Endothelial cell (in vitro differentiated cells): ENCODE results near the gene GMNC. TPM values are rescaled to one million over a fixed set of nuclear protein-coding genes. Genes with fewer than 3 reads are reported as not detected.

Experiments used
- DNase-seq: peaks from one replicate; pipeline ENCODE4 v3.0.0; 2021; ENCODE audit warnings: low spot score
- H3K27ac Mint-ChIP-seq: one replicate; pipeline ENCODE4 v1.8.0; 2021; ENCODE audit warnings: mixed read lengths, inconsistent platforms; ENCODE audit not compliant: unreplicated experiment
- H3K27me3 Mint-ChIP-seq: one replicate; pipeline ENCODE4 v1.8.0; 2021; ENCODE audit warnings: mild to moderate bottlenecking, moderate library complexity, mixed read lengths, inconsistent platforms; ENCODE audit not compliant: unreplicated experiment
- H3K36me3 Mint-ChIP-seq: one replicate; pipeline ENCODE4 v1.8.0; 2021; ENCODE audit warnings: mild to moderate bottlenecking, low read depth, mixed read lengths, inconsistent platforms; ENCODE audit not compliant: unreplicated experiment
- H3K4me1 Mint-ChIP-seq: one replicate; pipeline ENCODE4 v1.8.0; 2021; ENCODE audit warnings: mild to moderate bottlenecking, mixed read lengths, inconsistent platforms; ENCODE audit not compliant: unreplicated experiment
- H3K4me3 Mint-ChIP-seq: one replicate; pipeline ENCODE4 v1.8.0; 2021; ENCODE audit warnings: mild to moderate bottlenecking, mixed read lengths, inconsistent platforms; ENCODE audit not compliant: unreplicated experiment
- H3K9me3 Mint-ChIP-seq: one replicate; pipeline ENCODE4 v1.8.0; 2021; ENCODE audit warnings: mixed read lengths, inconsistent platforms; ENCODE audit not compliant: unreplicated experiment
- total RNA-seq: library from RNA; stranded (reverse); fragmentation: NEBNext Ultra II Directional; extraction: Animal tissue kit (Norgen Biotek cat#: 25700); gene quantifications from one replicate; pipeline ENCODE4 v1.2.1, GENCODE V29; 2021; ENCODE audit not compliant: unreplicated experiment
- TF ChIP-seq, protein P1 (sequence below): fragments of 200-600 bp; sonication (generic); IDR thresholded peaks from one replicate; pipeline ENCODE4 v1.5.0; 2021; ENCODE audit warnings: antibody characterized with exemption; ENCODE audit not compliant: unreplicated experiment

Gene GMNC
- total RNA-seq, 1 donor from 2014 or later, result not detected

DNA sequence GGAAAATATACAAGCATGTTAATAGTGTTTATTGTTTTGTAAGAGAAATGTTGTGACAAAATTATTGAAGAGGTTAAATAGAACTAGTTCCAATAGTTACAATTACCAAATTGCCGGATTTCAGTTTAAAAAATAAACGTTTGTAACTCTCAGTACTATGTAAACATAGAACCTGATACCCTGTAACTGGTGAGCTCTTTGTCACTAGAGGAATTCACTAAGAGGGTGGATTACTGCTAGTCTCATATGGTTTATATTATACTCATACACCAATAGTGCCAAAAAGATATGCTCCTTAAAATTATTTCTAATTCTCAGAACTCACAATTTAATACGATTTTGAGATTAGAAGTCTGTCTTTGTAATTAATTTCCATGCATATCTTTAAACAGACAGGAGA lies 7.6 kb upstream of the GMNC start:
- Mint-ChIP-seq H3K4me3 (no peak overlapping the region), H3K27me3 (no peaks in the 10 kb centered on the region), H3K27ac (no peak overlapping the region), H3K9me3 (no peaks in the 10 kb centered on the region), H3K36me3 (no peaks in the 10 kb centered on the region), H3K4me1 (no peaks in the 10 kb centered on the region)
- DNase-seq, result no peak
- TF ChIP-seq, protein P1, sequence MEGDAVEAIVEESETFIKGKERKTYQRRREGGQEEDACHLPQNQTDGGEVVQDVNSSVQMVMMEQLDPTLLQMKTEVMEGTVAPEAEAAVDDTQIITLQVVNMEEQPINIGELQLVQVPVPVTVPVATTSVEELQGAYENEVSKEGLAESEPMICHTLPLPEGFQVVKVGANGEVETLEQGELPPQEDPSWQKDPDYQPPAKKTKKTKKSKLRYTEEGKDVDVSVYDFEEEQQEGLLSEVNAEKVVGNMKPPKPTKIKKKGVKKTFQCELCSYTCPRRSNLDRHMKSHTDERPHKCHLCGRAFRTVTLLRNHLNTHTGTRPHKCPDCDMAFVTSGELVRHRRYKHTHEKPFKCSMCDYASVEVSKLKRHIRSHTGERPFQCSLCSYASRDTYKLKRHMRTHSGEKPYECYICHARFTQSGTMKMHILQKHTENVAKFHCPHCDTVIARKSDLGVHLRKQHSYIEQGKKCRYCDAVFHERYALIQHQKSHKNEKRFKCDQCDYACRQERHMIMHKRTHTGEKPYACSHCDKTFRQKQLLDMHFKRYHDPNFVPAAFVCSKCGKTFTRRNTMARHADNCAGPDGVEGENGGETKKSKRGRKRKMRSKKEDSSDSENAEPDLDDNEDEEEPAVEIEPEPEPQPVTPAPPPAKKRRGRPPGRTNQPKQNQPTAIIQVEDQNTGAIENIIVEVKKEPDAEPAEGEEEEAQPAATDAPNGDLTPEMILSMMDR, result no peak

GRCh38 chr3:190867071-190867470 lies 4.6 kb upstream of the GMNC start:
- no peaks in the 10 kb centered on the region for H3K4me1 Mint-ChIP-seq
- no peaks in the 10 kb centered on the region for H3K36me3 Mint-ChIP-seq
- DNase-seq, result no peak
- no peaks in the 10 kb centered on the region for H3K9me3 Mint-ChIP-seq
- H3K27me3 Mint-ChIP-seq, result peaks cover 2% of the 10 kb centered on the region
- H3K4me3 Mint-ChIP-seq, result no peak overlapping the region
- H3K27ac Mint-ChIP-seq, result no peak overlapping the region
- TF ChIP-seq, protein P1, result no peak

DNA sequence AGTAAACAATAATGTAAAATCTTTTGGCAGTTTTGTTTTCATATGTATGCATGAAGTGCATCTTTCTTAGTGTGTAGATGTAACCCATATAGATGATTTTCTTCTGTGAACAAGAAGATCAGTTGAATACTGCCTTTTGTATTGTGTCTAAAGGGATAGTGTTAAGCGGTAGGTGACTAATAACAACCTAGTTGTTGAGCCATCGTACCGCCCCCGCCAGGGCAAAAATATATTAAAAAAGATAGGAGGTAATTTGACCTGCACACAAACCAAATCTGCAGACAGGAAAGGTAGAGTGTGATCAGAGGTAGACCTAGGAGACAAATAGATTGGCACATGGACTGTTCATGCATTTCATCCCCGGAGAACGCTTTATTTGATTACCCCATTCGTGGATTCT lies 3.3 kb upstream of the GMNC start:
- no peak overlapping the region for H3K27ac Mint-ChIP-seq
- no peak overlapping the region for H3K4me3 Mint-ChIP-seq
- H3K9me3 Mint-ChIP-seq, result no peaks in the 10 kb centered on the region
- H3K36me3 Mint-ChIP-seq, result no peaks in the 10 kb centered on the region
- no peak for DNase-seq
- TF ChIP-seq, protein P1, result peak; percentile 34
- peaks cover 2% of the 10 kb centered on the region for H3K27me3 Mint-ChIP-seq
- no peaks in the 10 kb centered on the region for H3K4me1 Mint-ChIP-seq

GRCh38 chr3:190865419-190865818 lies 2.9 kb upstream of the GMNC start:
- TF ChIP-seq, protein P1, result no peak
- Mint-ChIP-seq H3K4me1 (no peaks in the 10 kb centered on the region), H3K36me3 (no peaks in the 10 kb centered on the region), H3K9me3 (no peaks in the 10 kb centered on the region), H3K27me3 (peaks cover 2% of the 10 kb centered on the region), H3K27ac (no peak overlapping the region), H3K4me3 (no peak overlapping the region)
- no peak for DNase-seq

- Mint-ChIP-seq H3K4me3 (no peak overlapping the region), H3K4me1 (no peaks in the 10 kb centered on the region), H3K36me3 (no peaks in the 10 kb centered on the region), H3K27ac (no peak overlapping the region), H3K27me3 (peaks cover 2% of the 10 kb centered on the region), H3K9me3 (no peaks in the 10 kb centered on the region)
- TF ChIP-seq, protein P1, result no peak
- DNase-seq, result no peak
These were observed 1.5 kb upstream of the GMNC start for GRCh38 chr3:190864002-190864401.
